Activated T-cell treated with anti-CD3 and anti-CD28 coated beads for 24 hours (primary cell): ENCODE measurements around the gene FAM228A.
"Not testable (repeated sequence)": the region's sequence is repeated elsewhere in the genome, so short reads cannot be mapped to it uniquely, and the experiment has no call there.

Source experiments
- DNase-seq: peaks from one replicate; pipeline ENCODE4 v3.0.0-alpha.2; 2020; ENCODE audit warnings: low read depth

Gene FAM228A

GRCh38 chr2:24191156-24191555 is 16.3 kb downstream of the FAM228A start:
- DNase-seq, result no peak

- DNase-seq, result no peak
These were observed 17.0 kb downstream of the FAM228A start for GRCh38 chr2:24191848-24192247.

GRCh38 chr2:24197213-24197612 is 22.4 kb downstream of the FAM228A start:
- DNase-seq, result not testable (repeated sequence)

- DNase-seq, result no peak
These were observed 25.2 kb downstream of the FAM228A start for GRCh38 chr2:24199968-24200590.

- no peak for DNase-seq
These were observed 25.9 kb downstream of the FAM228A start for GRCh38 chr2:24200799-24201198.

- DNase-seq, result no peak
These were observed 28.4 kb downstream of the FAM228A start for GRCh38 chr2:24203029-24203786.

GRCh38 chr2:24203787-24204150 is 28.9 kb downstream of the FAM228A start:
- no peak for DNase-seq

- DNase-seq, result no peak
These were observed 29.7 kb downstream of the FAM228A start for GRCh38 chr2:24204505-24204904.

GRCh38 chr2:24205131-24205530 is 30.3 kb downstream of the FAM228A start:
- DNase-seq, result no peak

- DNase-seq, result no peak
These were observed 31.4 kb downstream of the FAM228A start for GRCh38 chr2:24206242-24206641.

- no peak for DNase-seq
These were observed 31.9 kb downstream of the FAM228A start for GRCh38 chr2:24206714-24207113.

GRCh38 chr2:24207359-24207758 is 32.5 kb downstream of the FAM228A start:
- DNase-seq, result no peak

- no peak for DNase-seq
These were observed 33.6 kb downstream of the FAM228A start for GRCh38 chr2:24208490-24208889.

GRCh38 chr2:24209389-24210105 is 34.7 kb downstream of the FAM228A start:
- DNase-seq, result no peak

GRCh38 chr2:24210106-24210455 is 35.2 kb downstream of the FAM228A start:
- DNase-seq, result no peak

GRCh38 chr2:24210723-24211122 is 35.9 kb downstream of the FAM228A start:
- DNase-seq, result no peak

- no peak for DNase-seq
These were observed 36.6 kb downstream of the FAM228A start for GRCh38 chr2:24211408-24211807.

GRCh38 chr2:24214880-24215279 is 40.0 kb downstream of the FAM228A start:
- no peak for DNase-seq

GRCh38 chr2:24220554-24221291 is 45.9 kb downstream of the FAM228A start:
- no peak for DNase-seq

- DNase-seq, result no peak
These were observed 46.6 kb downstream of the FAM228A start for GRCh38 chr2:24221343-24222050.

GRCh38 chr2:24222946-24223345 is 48.1 kb downstream of the FAM228A start:
- DNase-seq, result no peak
